GM19193 (cell line): ENCODE results near the gene TMEM107.
A peak's percentile ranks its signal among the peaks of the same experiment; 100 is the strongest.

ENCODE experiments used
- POLR2A ChIP-seq: IDR thresholded peaks from 4 replicates; pipeline ENCODE4 v1.6.1; 2011; ENCODE audit not compliant: insufficient read depth, insufficient read length; ENCODE audit errors: extremely low read depth

Gene TMEM107

DNA sequence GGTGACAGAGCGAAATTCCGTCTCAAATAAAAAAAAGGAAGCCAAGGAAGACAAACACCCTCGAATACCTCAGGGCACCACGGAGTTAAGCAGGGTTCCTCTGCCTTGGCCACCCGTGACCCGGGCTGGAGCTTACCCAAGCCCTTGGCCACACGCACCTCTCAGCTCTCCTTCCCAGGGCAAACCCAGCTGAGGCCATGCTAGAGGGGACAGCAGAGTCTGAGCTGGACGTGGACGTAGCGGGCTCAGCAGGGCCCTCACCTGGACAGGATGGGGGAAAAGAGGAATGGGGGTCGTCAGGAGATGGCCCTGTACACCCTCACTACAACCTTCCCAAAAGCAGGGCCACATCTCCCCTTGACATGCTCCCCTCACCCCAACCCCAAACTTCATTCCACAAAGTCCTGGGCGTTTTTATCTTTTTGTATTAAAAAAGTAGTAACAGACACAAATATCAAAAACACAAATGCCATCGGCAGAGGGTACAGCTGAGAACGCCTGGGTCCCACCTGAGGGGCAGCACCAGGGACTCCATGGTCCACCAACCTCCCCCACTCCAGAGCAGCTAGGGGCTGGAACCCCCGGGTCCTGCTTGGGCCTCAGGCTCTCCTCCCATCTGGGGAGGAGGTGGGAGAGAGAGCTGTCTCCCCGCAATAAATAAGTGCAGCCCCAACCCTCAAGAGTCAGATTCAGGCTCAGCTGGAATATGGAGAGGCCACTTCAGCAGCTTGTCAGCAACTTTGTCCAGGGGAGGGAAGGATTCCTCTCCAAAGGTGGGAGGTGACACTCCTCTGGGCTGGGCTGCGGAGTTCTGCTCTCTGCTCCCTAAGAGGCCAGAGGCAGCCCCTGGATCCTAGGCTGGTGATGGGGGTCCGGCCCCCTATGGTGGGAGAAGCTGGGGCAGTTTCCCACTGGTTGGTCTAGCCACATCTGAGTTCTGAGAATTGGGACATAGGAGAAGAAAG lies 35.8 kb downstream of the TMEM107 start:
- TF ChIP-seq POLR2A = no peak

DNA sequence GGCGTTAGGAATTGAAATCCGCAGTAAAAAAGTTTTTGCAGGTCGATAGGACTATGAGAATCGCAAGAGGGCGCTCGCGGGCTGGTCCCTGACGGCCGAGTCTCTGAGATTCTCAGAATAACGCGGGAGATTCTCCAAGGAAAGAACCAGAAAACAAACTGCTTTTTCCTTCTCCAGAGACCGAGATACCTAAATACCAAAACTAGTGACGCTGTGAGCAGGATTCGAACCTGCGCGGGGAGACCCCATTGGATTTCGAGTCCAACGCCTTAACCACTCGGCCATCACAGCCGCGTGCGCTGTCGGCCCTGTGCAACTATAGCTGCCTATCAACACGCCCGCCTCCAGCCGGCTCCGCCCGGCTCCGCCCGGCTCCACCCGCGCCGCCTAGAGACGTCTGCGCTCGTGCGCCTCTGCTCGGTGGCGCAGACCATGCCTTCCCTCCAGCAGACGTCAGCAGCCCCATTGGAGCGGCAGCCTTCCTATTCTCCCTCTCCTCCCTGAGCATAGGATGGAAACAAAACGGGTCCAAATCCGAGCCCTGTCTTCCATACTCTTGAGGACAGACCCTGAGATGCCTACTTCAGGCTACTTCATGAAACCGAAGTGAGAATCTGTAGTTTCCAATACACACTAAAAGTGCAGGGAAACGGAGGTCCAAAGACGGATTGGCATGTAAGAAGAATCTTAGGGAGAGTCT lies 37.4 kb downstream of the TMEM107 start:
- peak; percentile 54 for TF ChIP-seq POLR2A

DNA sequence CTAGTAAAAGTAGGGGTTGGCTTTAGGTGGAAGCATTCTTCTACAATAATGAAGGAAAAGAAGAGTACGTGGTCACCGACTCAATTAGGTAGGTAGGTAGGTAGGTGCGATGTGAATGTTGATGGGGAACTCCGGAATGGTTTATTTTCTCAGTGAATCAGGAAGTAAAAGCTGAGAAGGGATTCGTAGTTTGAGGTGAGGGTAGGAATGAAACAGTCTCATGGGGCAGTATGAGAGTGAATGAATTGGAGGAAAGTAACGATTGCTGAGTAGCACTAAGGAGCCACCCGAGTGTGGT lies 37.9 kb downstream of the TMEM107 start:
- TF ChIP-seq POLR2A = no peak

DNA sequence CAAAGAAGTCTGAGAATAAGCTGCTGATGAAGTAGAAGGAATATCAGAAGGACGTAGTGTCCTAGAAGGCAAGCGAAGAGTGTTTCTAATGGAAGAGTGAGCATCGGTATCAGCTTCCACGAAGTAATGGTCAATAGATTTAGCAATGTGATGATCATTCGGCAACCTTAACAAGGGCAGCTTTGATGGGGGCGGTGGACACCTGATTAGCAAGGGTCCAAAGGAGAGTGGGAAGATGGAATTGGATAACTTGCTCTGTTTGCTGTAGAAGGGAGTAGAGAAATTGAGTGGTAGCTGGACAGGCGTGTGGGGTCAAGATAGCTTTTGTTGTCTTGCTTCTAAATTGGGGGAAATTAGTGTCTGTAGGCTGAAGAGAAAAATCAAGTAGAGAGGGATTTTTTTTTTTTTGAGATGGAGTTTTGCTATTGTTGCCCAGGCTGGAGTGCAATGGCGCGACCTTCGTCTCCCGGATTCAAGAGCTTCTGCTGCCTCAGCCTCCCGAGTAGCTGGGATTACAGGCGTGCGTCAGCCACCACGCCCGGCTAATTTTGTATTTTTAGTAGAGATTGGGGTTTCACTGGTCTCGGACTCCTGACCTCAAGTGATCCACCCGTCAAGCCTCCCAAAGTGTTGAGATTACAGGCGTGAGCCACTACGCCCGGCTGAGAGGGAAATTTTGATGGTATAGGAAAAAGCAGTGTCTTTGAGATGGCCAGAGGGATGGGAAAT lies 38.4 kb downstream of the TMEM107 start:
- TF ChIP-seq POLR2A = no peak

DNA sequence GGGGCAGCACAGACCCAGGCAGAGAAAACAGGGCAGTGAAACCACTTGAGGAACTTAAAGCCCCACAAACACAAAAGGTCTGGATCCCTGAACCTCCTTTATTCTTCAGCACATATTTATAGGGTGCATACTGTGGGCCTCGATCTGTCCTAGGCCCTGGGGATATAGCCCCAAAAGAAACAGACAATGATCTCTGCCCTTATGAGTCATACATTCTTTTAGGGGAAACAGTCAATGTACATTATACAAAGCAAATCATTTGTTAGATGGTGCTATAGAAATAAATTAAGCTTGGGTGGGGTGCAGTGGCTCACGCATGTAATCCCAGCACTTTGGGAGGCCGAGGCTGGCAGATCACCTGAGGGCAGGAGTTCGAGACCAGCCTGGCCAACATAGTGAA lies 42.2 kb downstream of the TMEM107 start:
- TF ChIP-seq POLR2A = no peak

DNA sequence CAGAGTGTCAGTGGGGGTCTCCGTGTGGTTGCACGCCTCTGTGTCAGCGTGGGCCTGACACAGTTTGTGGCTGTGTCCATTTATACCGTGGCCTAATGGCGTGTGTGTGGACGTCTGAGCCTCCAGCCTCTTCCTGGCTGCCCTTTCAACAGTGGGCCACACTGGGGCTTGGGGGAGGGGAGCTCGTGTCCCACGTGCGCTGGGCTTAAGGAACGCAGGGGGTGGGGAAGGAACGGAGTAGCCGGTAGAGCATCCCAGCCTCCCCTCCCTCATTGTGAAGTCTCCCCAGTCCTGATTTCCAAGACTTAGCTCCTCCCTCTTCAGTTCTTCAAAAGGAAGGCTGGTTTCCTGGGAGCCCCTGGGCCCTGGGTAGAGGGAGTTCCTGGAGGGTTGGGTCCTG lies 42.8 kb downstream of the TMEM107 start:
- TF ChIP-seq POLR2A = no peak

DNA sequence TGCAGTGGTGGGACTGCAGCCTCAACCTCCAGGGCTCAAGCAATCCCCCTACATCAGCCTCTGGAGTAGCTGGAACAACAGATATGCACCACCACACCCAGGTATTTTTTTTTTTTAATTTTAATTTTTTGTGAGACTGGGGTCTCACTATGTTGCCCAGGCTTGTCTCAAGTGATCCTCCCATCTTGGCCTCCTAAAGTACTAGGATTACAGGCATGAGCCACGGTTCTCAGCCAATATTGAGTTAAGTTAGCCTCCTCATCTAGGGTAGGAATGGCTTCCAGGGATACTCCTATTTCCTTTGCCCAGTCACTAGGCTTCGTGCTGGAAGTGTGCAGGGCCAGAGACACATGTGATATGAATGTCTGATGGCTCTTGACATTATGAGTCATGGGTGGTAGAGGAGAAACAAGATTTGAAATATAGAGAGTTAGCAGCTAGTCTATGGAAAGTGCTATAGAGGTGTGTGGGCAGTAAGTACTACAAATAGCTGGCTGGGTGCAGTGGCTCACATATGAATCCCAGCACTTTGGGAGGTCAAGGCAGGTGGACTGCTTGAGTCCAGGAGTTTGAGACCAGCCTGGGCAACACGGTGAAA lies 44.2 kb downstream of the TMEM107 start:
- no peak for TF ChIP-seq POLR2A

DNA sequence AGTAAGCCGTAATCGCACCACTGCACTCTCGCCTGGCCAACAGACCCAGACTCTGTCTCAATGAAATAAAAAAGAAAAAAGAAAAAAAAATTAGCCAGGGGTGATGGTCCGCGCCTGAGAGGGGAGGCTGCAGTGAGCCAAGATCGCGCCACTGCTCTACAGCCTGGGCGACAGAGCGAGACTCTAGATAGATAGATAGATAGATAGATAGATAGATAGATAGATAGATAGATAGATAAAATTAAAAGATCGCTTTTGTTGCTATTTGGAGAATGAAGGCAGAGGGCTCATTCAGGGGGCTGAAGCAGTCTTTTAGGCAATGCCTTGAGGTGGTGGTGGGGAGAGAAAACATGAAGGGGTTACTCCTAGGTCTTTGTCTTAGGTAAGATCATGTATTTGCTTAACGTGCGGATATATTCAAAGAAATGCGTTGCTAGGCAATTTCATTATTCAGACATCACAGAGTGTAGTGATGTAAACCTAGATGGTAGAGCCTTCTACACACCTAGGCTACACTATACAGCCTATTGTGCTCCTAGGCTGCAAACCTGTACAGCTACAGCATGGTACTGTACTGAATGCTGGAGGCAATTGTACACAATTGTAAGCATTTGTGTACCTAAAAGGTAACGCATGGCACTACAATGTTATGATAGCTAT lies 47.9 kb downstream of the TMEM107 start:
- TF ChIP-seq POLR2A = no peak

DNA sequence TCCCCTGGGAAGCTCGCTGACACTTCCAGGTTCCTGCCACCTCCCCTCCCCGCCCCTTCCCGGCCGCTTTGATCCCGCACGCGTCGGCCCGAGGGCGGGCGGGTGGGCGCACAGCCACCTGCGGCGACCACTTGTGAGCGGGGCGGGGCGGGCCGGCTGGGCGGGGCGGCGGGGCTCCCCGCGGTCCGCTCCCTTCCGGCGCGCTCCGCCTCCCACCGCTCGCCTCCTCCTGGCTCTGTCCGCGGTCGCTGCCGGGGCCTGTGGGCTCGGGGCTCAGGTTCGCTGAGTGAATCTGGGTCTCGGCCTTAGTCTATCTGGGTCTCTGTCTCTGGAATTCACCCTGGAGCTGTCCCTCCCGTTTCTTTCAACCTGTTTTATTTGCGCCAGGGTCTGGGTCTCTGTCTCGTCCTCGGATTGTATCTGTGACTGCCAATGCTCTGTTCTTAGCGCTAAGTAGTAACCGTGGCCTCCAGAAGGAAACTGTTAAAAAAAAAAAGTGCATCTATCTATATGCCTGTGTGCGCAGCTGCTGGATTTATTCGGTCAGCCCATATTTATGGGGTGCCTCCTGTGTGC lies 49.6 kb downstream of the TMEM107 start:
- TF ChIP-seq POLR2A = peak; percentile 37

DNA sequence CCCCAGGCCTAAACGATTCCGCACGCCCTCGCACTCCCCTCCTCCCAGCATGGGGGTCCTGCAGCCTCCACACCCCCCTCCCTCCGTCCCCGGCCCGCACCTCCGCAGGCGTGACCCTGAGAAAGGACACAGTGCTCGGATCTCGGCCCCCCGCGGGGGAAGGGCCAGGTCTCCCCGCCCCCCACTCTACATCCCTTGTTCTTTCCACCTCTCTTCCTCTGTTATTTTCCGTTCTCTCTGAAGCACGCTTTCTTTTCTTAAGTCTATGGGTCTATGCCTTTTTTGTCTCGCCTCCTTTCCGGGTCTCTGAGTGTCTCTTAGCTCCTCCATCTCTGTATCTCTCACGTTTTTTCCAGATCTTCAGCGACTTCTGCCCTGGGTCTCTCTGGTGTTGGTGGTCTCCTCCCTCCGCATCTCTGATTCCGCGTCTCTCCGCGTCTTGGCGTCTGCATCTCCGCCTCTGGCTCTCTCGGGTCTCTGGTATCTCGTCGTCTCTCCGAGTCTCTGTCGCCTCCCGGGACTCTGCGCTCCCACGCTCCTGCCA lies 50.2 kb downstream of the TMEM107 start:
- TF ChIP-seq POLR2A = no peak

DNA sequence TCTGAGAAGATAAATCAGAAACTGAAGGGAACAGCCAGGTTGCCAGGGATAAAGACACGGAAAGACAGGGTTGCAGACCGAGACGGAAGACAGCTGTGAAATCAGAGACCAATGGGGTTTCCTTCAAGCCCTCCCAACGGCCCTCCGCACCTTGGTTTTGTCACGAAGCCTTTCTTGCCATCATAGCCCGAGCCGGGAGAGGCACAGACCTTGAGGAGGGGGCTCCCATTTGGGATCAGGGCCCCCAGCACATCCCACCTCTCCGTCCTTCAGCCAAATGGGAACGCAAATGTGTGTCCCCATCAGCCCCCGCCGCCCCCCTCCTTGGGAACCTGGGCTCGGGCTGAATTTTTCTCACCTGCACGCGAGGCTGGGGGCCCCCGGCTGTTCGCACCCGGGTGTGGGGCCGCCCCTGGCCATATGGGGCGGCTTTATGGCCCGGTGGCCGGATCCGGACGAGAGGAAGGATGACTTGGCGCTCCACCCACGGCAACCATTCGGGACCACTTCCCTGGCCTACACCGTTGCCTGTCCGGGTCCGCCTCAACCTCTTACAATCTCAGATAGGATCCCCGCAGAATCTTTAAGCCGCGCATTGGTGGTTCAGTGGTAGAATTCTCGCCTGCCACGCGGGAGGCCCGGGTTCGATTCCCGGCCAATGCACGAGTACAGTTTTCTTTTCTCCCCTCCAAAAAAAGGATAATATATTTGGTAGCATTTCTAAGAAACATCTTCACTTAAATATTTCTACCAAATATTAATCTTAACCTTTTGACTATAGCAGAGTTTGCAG lies 50.8 kb downstream of the TMEM107 start:
- peak; percentile 35 for TF ChIP-seq POLR2A

DNA sequence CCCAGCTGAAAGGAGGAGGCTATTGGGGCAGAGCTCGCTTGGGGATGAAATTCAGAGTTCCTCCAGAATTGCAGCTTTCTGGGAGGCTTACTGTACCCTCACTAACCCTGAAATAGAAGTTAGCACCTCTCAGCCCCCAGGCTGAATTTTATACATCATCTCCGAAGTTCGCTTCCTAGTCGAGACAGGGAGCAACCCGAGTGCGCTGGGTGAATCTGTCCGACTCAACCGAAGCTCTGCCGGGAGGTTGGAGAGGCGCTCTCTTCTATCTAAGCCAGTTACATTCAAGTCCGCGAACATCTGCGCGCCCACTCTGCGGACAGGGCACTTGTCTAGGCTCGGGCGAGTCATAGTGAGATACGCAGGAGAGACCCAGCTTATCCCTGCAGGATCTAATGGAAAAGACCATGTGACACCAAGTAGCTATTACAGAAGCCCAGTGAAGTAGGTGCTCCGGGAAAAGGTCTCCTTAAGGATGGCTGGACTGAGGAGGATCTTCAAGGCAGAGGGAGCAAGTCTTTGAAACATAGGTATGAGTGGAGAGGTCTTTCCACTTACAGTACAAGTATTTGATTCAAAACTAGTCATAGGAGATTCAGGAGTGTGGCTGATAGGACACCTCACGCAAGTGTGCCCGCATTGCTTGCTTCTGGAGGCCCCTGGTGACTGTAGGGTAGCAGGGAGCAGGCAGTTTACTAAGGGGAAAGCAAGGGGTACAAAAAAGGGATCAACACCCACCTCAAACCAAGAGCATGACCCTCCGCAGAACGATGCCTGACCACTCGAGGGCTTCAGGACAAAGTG lies 51.6 kb downstream of the TMEM107 start:
- no peak for TF ChIP-seq POLR2A
